Measurements from ENCODE around the gene PPP1R14D.

The PPP1R14D gene

GRCh38 chr15:40807028-40807887 lies 21.2 kb downstream of the PPP1R14D start, which contains the start of the genes DNAJC17 and ZFYVE19:
DNAJC17 (minus strand) TSS chr15:40807473; CDS start chr15:40807446, 27 bp downstream.
ZFYVE19 (plus strand) TSS chr15:40807089; CDS start chr15:40807590, 501 bp downstream.
- Histone ChIP-seq H3K4me1 (ENCODE audit: control insufficient read depth, insufficient read depth, low read length) (peaks cover 32% of the 10 kb centered on the region), H3K9ac (ENCODE audit: low read length) (peak within 1 kb of the TSS; percentile 95), H3K36me3 (ENCODE audit: control insufficient read depth, insufficient read depth, low read length) (no peaks in the 10 kb centered on the region), H3K4me3 (ENCODE audit: low read length) (peak within 1 kb of the TSS; percentile 100), H3K27me3 (ENCODE audit: control insufficient read depth, insufficient read depth, low read length) (no peaks in the 10 kb centered on the region), H3K9me3 (ENCODE audit: control insufficient read depth, low read length) (no peaks in the 10 kb centered on the region)

GRCh38 chr15:40806672-40807027 lies 21.9 kb downstream of the PPP1R14D start:
- H3K9ac ChIP-seq (ENCODE audit: low read length): peak overlapping the region; percentile 95
- H3K4me1 ChIP-seq (ENCODE audit: control insufficient read depth, insufficient read depth, low read length): peaks cover 32% of the 10 kb centered on the region
- no peaks in the 10 kb centered on the region for H3K27me3 ChIP-seq (ENCODE audit: control insufficient read depth, insufficient read depth, low read length)
- peak overlapping the region; percentile 100 for H3K4me3 ChIP-seq (ENCODE audit: low read length)
- no peaks in the 10 kb centered on the region for H3K36me3 ChIP-seq (ENCODE audit: control insufficient read depth, insufficient read depth, low read length)
- no peaks in the 10 kb centered on the region for H3K9me3 ChIP-seq (ENCODE audit: control insufficient read depth, low read length)

DNA sequence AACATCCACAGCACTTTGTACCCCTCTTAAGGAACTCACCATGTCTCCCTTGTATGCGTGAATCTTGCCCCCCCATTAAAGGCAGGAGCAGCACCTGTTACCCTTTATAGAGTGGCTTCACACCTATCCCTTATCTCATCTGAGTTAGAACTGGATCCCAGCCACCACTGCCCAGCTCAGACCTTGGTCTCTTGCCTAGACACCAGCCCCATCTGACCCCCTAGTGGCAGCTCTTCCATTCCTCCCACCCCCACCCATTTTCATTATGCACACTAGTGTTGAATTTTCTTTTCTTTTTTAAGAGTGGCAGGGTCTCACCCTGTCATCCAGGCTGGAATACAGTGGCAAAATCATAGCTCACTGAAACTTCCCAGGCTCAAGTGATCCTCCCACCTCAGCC lies 24.8 kb downstream of the PPP1R14D start:
- Histone ChIP-seq H3K27me3 (ENCODE audit: control insufficient read depth, insufficient read depth, low read length) (no peaks in the 10 kb centered on the region), H3K9ac (ENCODE audit: low read length) (no peak overlapping the region), H3K36me3 (ENCODE audit: control insufficient read depth, insufficient read depth, low read length) (no peaks in the 10 kb centered on the region), H3K9me3 (ENCODE audit: control insufficient read depth, low read length) (no peaks in the 10 kb centered on the region), H3K4me1 (ENCODE audit: control insufficient read depth, insufficient read depth, low read length) (peaks cover 32% of the 10 kb centered on the region), H3K4me3 (ENCODE audit: low read length) (no peak overlapping the region)

GRCh38 chr15:40803076-40803475 lies 25.4 kb downstream of the PPP1R14D start:
- Histone ChIP-seq H3K27me3 (ENCODE audit: control insufficient read depth, insufficient read depth, low read length) (no peaks in the 10 kb centered on the region), H3K9ac (ENCODE audit: low read length) (no peak overlapping the region), H3K4me1 (ENCODE audit: control insufficient read depth, insufficient read depth, low read length) (peaks cover 27% of the 10 kb centered on the region), H3K9me3 (ENCODE audit: control insufficient read depth, low read length) (no peaks in the 10 kb centered on the region), H3K36me3 (ENCODE audit: control insufficient read depth, insufficient read depth, low read length) (no peaks in the 10 kb centered on the region), H3K4me3 (ENCODE audit: low read length) (no peak overlapping the region)

DNA sequence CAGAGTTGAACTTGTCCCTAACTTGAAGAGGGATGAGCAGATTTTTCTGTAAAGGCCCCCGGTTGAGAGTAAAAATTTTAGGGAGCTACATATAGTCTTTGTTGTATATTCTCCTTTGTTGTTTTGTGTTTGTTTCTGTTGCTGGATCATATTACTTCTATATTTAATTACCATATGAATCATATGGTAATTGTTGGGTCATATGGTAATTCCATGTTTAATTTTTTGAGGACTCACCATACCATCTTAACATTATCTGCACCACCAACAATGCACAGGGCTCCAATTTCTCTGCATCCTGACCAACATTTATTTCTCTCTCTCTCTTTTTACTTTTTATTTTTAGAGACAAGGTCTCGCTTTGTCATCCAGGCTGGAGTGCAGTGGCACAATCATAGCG lies 29.0 kb downstream of the PPP1R14D start:
- Histone ChIP-seq H3K4me1 (ENCODE audit: control insufficient read depth, insufficient read depth, low read length) (peaks cover 26% of the 10 kb centered on the region), H3K4me3 (ENCODE audit: low read length) (no peak overlapping the region), H3K27me3 (ENCODE audit: control insufficient read depth, insufficient read depth, low read length) (no peaks in the 10 kb centered on the region), H3K9ac (ENCODE audit: low read length) (no peak overlapping the region), H3K9me3 (ENCODE audit: control insufficient read depth, low read length) (no peaks in the 10 kb centered on the region), H3K36me3 (ENCODE audit: control insufficient read depth, insufficient read depth, low read length) (no peaks in the 10 kb centered on the region)

DNA sequence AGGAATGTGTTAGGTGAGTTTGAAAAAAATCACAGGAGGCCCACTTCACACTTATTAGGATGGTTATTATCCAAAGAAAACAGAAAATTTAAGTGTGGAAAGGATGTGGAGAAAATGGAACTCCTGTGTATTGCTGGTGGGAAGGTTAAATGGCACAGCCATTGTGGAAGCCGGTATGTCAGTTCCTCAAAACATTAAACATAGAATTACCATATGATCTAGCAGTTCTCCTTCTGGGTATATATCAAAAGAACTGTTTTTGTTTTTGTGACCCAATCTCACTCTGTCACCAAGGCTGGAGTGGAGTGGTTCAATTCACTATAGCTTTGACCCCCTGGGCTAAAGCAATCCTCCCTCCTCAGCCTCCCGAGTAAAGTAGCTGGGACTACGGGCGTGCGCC lies 32.0 kb downstream of the PPP1R14D start:
- H3K36me3 ChIP-seq (ENCODE audit: control insufficient read depth, insufficient read depth, low read length): no peaks in the 10 kb centered on the region
- H3K27me3 ChIP-seq (ENCODE audit: control insufficient read depth, insufficient read depth, low read length): no peaks in the 10 kb centered on the region
- H3K4me3 ChIP-seq (ENCODE audit: low read length): no peak overlapping the region
- no peak overlapping the region for H3K9ac ChIP-seq (ENCODE audit: low read length)
- peaks cover 28% of the 10 kb centered on the region for H3K4me1 ChIP-seq (ENCODE audit: control insufficient read depth, insufficient read depth, low read length)
- no peaks in the 10 kb centered on the region for H3K9me3 ChIP-seq (ENCODE audit: control insufficient read depth, low read length)

DNA sequence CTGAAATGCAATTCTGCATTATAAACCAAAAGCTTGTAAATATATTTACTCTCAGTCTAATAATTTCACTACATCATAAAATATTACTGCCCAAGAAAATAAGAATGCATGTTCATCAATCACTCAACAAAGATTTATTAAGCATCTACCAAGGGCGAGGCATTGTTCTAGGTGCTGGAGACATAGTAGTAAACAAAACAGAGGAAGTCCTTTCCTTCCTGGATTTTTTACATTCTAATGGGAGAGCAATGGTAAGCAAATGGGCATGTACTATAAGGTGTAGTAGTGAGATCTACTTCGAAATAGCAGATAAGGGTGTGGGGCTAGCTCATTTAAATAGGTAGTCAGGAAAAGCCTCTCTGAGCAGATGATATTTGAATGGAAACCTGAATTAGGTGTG lies 32.5 kb downstream of the PPP1R14D start:
- Histone ChIP-seq H3K4me1 (ENCODE audit: control insufficient read depth, insufficient read depth, low read length) (peaks cover 31% of the 10 kb centered on the region), H3K36me3 (ENCODE audit: control insufficient read depth, insufficient read depth, low read length) (no peaks in the 10 kb centered on the region), H3K4me3 (ENCODE audit: low read length) (no peak overlapping the region), H3K9me3 (ENCODE audit: control insufficient read depth, low read length) (no peaks in the 10 kb centered on the region), H3K9ac (ENCODE audit: low read length) (no peak overlapping the region), H3K27me3 (ENCODE audit: control insufficient read depth, insufficient read depth, low read length) (no peaks in the 10 kb centered on the region)

DNA sequence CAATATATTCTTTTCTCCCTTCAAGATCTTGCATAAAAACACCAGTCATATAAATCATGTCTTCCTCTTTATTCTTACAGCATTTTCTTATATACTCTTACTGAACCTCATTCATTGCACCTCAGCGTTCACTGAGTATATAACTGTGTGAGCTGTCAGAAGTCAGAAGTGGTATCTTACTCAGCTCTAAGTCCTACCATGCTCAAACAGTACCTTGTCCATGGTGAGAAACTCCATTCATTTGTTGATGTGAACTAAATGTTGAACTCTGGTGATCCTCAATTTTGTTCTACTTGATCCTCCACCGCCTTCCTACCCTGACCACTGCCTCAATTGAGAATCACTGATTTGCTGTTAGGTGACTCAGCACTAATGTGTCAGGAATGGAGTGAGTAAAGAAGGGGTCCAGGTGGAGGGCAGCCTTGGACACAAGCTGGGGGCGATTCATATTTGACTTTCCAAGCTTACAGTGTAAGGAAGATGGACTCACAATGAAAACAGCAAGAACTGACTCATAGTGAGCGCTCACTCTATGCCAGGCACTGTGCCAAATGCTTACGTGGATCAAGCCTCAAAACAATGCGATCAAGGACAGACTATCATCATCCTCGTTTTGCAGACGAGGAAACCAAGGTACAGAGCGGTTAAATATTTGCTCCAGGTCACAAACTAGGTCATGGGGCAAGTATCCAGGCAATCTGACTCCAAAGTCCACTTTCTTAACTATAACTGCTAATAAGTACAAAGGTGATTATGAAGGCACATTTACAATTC lies 35.1 kb downstream of the PPP1R14D start:
- Histone ChIP-seq H3K36me3 (ENCODE audit: control insufficient read depth, insufficient read depth, low read length) (no peaks in the 10 kb centered on the region), H3K4me1 (ENCODE audit: control insufficient read depth, insufficient read depth, low read length) (peaks cover 47% of the 10 kb centered on the region), H3K27me3 (ENCODE audit: control insufficient read depth, insufficient read depth, low read length) (no peaks in the 10 kb centered on the region), H3K9me3 (ENCODE audit: control insufficient read depth, low read length) (no peaks in the 10 kb centered on the region), H3K4me3 (ENCODE audit: low read length) (no peak overlapping the region), H3K9ac (ENCODE audit: low read length) (no peak overlapping the region)

DNA sequence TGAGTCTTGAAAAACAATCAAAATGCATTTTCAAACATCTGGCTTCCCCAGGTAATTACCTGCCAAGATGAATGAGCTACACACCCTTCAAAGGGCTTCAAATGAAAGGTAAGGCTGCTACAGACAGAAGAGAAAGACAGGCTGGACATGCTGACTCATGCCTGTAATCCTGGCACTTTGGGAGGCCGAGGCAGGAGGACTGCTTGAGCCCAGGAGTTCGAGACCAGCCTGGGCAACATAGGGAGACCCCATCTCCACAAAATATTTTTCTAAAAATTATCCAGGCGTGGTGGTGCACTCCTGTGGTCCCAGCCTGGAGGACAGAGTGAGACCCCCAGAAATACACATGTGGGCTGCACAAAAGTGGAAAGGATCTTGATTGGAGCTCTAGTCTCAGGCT lies 36.1 kb downstream of the PPP1R14D start:
- no peaks in the 10 kb centered on the region for H3K9me3 ChIP-seq (ENCODE audit: control insufficient read depth, low read length)
- no peaks in the 10 kb centered on the region for H3K27me3 ChIP-seq (ENCODE audit: control insufficient read depth, insufficient read depth, low read length)
- H3K4me3 ChIP-seq (ENCODE audit: low read length): no peak overlapping the region
- peaks cover 56% of the 10 kb centered on the region for H3K4me1 ChIP-seq (ENCODE audit: control insufficient read depth, insufficient read depth, low read length)
- H3K36me3 ChIP-seq (ENCODE audit: control insufficient read depth, insufficient read depth, low read length): no peaks in the 10 kb centered on the region
- no peak overlapping the region for H3K9ac ChIP-seq (ENCODE audit: low read length)

GRCh38 chr15:40790718-40791117 lies 37.8 kb downstream of the PPP1R14D start:
- Histone ChIP-seq H3K36me3 (ENCODE audit: control insufficient read depth, insufficient read depth, low read length) (no peaks in the 10 kb centered on the region), H3K9me3 (ENCODE audit: control insufficient read depth, low read length) (no peaks in the 10 kb centered on the region), H3K4me3 (ENCODE audit: low read length) (no peak overlapping the region), H3K9ac (ENCODE audit: low read length) (peak overlapping the region; percentile 22), H3K4me1 (ENCODE audit: control insufficient read depth, insufficient read depth, low read length) (peaks cover 63% of the 10 kb centered on the region), H3K27me3 (ENCODE audit: control insufficient read depth, insufficient read depth, low read length) (no peaks in the 10 kb centered on the region)

GRCh38 chr15:40789999-40790398 lies 38.5 kb downstream of the PPP1R14D start:
- H3K9ac ChIP-seq (ENCODE audit: low read length): peak overlapping the region; percentile 24
- H3K4me1 ChIP-seq (ENCODE audit: control insufficient read depth, insufficient read depth, low read length): peaks cover 68% of the 10 kb centered on the region
- no peaks in the 10 kb centered on the region for H3K27me3 ChIP-seq (ENCODE audit: control insufficient read depth, insufficient read depth, low read length)
- H3K4me3 ChIP-seq (ENCODE audit: low read length): no peak overlapping the region
- no peaks in the 10 kb centered on the region for H3K36me3 ChIP-seq (ENCODE audit: control insufficient read depth, insufficient read depth, low read length)
- H3K9me3 ChIP-seq (ENCODE audit: control insufficient read depth, low read length): no peaks in the 10 kb centered on the region

- H3K4me1 ChIP-seq (ENCODE audit: control insufficient read depth, insufficient read depth, low read length): peaks cover 65% of the 10 kb centered on the region
- H3K9me3 ChIP-seq (ENCODE audit: control insufficient read depth, low read length): no peaks in the 10 kb centered on the region
- no peak overlapping the region for H3K4me3 ChIP-seq (ENCODE audit: low read length)
- no peaks in the 10 kb centered on the region for H3K27me3 ChIP-seq (ENCODE audit: control insufficient read depth, insufficient read depth, low read length)
- peak overlapping the region; percentile 30 for H3K9ac ChIP-seq (ENCODE audit: low read length)
- no peaks in the 10 kb centered on the region for H3K36me3 ChIP-seq (ENCODE audit: control insufficient read depth, insufficient read depth, low read length)
Measured at GRCh38 chr15:40789119-40789518, 39.4 kb downstream of the PPP1R14D start.
